AG20443 (cell line): ENCODE data around the gene RPN2.
A peak's percentile ranks its signal among the peaks of the same experiment; 100 is the strongest.

Source experiments
- DNase-seq: peaks from one replicate; pipeline ENCODE4 v3.0.0; 2012; ENCODE audit warnings: low spot score, mixed read lengths

Gene RPN2

GRCh38 chr20:37267667-37268313 is 88.7 kb downstream of the RPN2 start:
- DNase-seq = no peak

- DNase-seq = no peak
These were observed 91.7 kb downstream of the RPN2 start for GRCh38 chr20:37270576-37271420.

GRCh38 chr20:37271421-37271768 is 92.3 kb downstream of the RPN2 start:
- no peak for DNase-seq

- no peak for DNase-seq
These were observed 94.9 kb downstream of the RPN2 start for GRCh38 chr20:37273988-37274387.

GRCh38 chr20:37274851-37275524 is 95.9 kb downstream of the RPN2 start:
- no peak for DNase-seq

GRCh38 chr20:37276494-37277252 is 97.5 kb downstream of the RPN2 start:
- peak; percentile 80 for DNase-seq

GRCh38 chr20:37277253-37277593 is 98.1 kb downstream of the RPN2 start:
- DNase-seq = no peak

- DNase-seq = peak; percentile 22
These were observed 99.9 kb downstream of the RPN2 start for GRCh38 chr20:37278966-37279590.

- no peak for DNase-seq
These were observed 100.7 kb downstream of the RPN2 start for GRCh38 chr20:37279820-37280219.

- no peak for DNase-seq
These were observed 101.3 kb downstream of the RPN2 start for GRCh38 chr20:37280403-37280802.

- peak; percentile 84 for DNase-seq
These were observed 103.4 kb downstream of the RPN2 start for GRCh38 chr20:37282556-37282955.

- no peak for DNase-seq
These were observed 104.5 kb downstream of the RPN2 start for GRCh38 chr20:37283530-37284195.

- no peak for DNase-seq
These were observed 105.6 kb downstream of the RPN2 start for GRCh38 chr20:37284691-37285161.

GRCh38 chr20:37285664-37286374 is 106.7 kb downstream of the RPN2 start:
- DNase-seq = no peak

GRCh38 chr20:37288091-37288490 is 109.0 kb downstream of the RPN2 start:
- no peak for DNase-seq

GRCh38 chr20:37290158-37290810 is 111.2 kb downstream of the RPN2 start:
- no peak for DNase-seq
